ENCODE results near the gene ASZ1.

The ASZ1 gene

DNA sequence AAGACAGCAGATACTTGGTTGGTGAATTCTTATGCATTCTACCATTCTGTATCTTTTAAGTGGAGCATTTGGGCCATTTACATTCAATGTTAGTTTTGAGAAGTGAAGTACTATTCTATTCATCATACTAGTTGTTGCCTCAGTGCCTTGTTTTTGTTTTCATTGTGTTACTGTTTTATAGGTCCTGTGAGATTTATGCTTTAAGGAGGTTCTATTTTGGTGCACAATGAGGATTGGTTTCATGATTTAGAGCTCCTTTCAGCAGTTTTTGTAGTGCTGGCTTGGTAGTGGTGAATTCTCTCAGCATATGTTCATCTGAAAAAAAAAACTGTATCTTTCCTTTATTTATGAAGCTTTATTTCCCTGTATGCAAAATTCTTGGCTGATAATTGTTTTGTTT is 81.1 kb downstream of the ASZ1 start:
- DNase-seq (ENCODE audit: low spot score), result no peak

DNA sequence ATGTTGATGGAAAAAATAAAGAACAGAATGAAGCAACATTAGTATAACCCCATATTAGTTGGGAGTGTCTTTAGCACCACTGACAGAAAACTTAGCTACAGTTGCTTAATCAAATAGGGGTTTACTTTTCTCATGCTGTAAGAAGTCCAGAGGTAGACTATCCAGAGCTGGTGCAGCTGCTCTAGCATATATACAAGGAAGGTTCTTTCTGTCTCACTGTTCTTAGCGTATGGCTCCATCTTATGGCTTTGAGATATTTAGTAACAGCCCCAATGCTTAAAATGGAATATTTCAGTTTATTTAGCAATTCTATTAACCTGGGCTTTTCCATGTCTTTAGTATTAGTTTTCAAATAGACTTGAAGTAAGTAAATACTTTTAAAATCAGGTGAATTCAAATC is 89.3 kb downstream of the ASZ1 start:
- no peak for DNase-seq (ENCODE audit: low spot score)

DNA sequence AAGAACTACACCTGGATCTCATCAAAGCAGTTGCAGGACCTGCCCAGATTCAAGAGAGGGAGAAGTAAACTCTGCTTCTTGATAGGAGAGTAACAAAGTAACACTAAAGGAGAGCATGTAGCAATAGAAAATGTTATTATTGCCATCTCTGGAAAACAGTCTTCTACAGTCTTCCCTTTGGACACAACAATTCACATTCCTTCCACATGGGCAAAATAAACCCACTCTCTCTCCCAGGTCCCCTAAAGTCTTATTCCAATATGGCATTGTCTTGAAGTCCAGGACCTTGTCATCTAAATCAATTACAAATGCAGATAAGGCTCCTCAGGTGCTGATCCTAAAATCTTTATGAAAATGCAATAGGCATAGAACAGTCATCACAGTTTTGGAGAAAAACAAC is 94.1 kb downstream of the ASZ1 start:
- DNase-seq (ENCODE audit: low spot score), result no peak

DNA sequence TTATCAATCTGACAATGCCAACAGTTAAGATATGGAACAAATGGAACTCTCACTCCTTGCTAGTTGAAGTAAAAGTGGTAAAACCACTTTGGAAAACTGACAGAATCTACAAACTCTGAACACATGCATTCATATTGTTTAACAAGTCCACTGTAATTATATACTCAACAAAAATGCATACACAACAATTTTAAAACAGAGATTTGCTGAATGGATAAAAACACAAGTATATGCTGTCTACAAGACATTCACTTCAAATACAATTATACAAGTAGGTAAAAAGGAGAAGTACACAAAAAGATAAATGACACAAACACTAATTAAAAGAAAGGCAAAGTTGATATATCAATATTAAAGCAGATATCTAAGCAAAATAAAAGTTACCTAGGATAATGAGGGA is 95.3 kb downstream of the ASZ1 start:
- DNase-seq (ENCODE audit: low spot score), result no peak

DNA sequence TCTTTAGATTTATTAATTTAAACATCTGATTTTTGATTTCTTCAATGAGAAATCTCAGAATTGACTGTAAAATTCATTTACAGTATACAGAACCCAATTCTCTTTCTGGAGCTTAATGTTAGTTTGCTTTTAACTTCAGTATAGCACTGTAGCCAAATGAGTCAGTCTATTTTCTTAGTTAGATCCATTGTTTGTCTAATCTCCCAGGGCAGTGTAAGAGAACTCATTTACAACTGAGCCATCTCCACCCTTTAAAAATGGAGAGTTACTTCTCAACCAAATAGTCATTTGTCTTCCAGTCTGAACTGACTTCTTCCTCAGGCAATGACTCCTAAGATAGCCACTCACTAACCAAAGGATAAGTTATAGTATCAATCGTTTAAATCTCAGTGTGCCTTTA is 101.5 kb downstream of the ASZ1 start:
- no peak for DNase-seq (ENCODE audit: low spot score)

DNA sequence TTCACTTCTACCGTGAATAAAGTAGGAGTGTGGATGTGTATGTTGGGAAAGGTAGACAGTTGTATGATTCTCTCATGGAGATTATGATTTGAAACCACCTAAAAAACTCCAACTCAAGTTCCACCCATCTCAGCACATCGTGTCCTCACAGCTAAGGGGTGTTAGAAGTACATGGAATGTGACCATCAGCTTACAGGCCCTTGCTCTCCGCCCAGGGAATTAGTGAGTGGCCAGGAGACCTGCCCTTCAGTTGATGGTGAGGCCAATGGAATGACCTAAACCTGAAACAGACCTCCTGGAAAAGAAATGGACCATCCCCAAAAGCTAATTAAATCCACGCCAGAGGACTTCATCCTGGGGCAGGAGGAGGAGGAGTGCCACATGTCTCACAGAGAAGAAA is 102.3 kb downstream of the ASZ1 start:
- DNase-seq (ENCODE audit: low spot score), result no peak

DNA sequence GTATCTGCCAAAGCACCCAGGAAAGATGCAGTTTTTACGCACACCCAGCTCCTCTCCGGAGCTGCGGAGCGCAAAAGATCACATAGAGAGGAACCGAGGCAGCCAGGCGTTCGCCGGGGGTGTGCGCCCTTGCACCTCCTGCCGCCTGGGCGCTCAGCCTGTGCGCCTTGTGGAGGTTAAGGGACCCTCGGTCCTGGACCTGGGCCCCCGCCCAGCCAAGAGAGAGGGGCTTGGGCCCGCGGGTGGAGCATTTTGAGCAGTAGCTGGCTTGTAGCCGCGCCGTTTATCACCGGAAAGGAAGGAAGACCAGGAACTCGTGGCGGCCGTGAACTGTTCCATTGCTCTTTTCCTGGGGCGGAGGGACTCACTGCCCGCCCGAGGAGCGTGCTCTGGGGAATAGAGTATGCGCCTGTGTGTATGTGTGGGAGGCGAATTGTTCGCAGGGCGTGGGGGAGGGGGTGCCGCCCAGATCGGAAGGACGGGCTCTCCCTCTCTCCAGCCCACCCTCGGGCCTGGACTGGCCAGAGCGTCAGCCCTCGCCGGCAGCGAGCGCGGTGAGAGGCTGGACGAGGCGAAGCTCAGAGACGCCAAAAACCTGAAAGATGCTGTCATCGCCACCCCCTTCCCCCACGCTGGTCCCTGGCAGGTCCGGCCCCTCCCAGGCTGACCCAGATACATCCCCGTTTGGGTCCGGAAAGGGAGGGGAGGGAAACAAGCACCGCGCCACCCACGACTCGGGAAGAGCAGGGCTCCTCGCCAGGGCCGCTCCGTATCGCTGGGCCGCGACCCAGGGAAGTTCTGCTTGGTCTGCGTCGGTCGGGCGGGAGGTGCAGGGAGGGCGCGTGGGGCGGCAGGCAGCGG is 103.2 kb downstream of the ASZ1 start:
- DNase-seq (ENCODE audit: low spot score), result no peak

DNA sequence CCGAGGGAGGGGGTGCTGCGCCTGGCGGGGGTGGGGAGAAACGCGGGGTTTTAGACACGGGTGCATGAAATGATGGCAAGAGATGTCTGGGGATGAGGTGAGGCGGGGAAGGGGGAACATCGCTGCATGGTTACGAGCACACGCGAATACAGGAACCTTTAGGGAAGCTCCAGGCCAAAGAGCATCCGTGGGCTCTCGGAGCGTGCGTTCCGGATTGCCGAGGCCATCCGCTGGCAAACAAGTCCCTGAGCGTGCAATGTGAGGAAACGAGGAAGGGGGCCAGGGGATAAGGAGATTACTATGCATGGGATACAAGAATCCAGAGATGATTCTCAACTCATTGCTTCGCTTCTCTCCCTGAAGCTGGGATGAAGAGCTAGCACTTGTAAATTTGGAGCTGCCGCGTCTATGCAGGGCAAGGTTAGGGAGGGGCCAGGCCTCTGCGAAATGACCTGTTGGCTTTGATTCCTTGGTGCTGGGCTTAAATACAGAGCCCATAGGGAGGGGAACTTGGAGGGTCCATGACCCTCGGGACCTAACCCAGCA is 103.9 kb downstream of the ASZ1 start:
- DNase-seq (ENCODE audit: low spot score), result no peak

DNA sequence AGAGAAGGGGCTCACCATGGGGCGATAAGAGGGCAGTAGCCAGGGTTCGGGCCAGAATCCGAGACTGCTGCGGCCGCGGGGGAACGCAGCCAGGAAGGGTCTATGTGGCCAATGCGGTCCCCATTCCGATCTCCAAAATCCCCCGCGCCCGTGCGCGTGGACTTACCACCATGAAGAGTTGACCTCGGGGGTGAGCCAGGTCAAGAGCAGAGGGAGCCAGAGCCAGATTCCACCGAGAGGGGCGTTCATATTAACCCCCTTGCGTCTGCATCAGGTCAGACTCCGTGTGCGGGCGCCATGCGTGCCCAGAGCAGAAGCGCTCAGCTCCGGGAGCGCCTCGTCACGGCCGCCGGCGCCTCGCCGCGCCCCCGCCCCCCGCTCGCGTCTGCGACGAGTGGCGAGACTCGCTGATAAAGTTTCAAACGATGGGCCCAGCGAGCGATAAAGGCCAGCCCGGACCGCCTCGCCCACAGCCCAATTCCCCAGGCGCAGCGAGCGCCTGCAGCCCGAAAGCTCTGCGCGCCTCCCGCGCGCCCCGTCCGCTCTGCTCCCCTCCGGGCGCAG is 104.5 kb downstream of the ASZ1 start, which contains the start of gene WNT2:
TSS of gene WNT2 (minus strand) at position 318 of the 564 bp plus-strand sequence. CDS start at position 249, 69 bp downstream.
- DNase-seq (ENCODE audit: low spot score), result no peak

DNA sequence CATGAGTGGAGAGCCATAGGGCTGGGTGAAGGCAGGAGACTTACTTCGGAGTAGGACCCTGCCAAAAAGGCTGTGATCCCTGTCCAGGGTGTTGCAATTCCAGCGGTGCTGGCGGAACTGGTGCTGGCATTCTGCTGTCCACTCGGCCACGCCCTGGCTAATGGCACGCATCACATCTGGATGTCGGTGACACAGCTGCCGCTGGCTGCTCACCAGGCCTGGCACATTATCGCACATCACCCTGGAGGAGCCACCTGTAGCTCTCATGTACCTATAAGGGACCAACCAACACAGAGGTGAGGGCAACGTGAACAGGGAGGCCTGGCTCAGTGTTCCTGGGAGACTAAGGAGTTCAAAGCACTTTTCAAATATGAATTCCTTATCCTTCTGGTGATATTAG is 106.8 kb downstream of the ASZ1 start:
- DNase-seq (ENCODE audit: low spot score), result no peak

DNA sequence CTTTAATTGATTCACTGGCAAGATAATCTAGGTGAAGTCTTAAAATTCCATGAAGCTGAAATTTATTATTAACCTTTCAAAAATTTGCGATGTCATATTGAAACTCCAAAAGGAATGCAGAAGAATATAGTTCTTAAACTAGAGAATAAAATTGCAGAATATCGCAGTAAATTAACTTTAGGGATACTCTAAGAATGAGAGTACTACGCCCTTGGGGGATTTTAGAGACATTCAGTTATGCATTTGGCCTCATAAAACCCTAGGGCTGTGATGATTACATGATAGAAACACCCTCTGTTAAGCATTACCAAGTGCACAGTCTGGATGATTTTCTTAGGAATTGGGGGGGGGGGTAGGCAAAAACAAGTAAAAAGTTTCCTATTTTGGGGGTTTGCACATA is 108.1 kb downstream of the ASZ1 start:
- DNase-seq (ENCODE audit: low spot score), result no peak

DNA sequence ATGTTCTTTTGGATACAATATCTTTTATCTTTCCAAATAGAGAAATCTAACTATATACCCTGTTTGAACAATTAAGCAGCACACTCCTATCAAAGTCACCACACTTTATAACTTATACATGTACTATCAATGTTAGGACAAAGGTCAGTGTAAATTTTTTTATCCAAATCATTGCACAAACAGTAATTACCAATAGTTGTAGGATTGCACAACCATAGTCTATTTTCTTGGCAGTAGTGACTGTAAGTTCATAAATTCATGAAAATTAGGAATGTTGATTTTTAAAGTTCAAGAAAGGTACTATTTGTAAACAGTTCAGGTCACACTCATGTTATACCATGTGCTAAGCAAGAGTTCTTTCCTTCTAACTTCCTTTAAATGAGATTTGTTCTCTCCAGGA is 113.7 kb downstream of the ASZ1 start:
- DNase-seq (ENCODE audit: low spot score), result no peak
